Measurements from ENCODE around the gene TMEM86A. TPM values are rescaled to one million over a fixed set of nuclear protein-coding genes. Genes with fewer than 3 reads are reported as not detected.

Gene TMEM86A
- total and polyA plus RNA-seq, 11 donors = 2.3 to 13.1 (median 4.7) TPM

- WGBS, 4 donors = 47 to 87% (median 61%) methylated on average over 5 of the region's 5 CpGs
Observed at GRCh38 chr11:18754308-18754707, 55.7 kb downstream of the TMEM86A start.

More at GRCh38 chr11:18754308-18754707, 55.7 kb downstream of the TMEM86A start:
- no peak for TF ChIP-seq POLR2A (IDR thresholded peaks at IDR 0.05)
- TF ChIP-seq, protein P1, sequence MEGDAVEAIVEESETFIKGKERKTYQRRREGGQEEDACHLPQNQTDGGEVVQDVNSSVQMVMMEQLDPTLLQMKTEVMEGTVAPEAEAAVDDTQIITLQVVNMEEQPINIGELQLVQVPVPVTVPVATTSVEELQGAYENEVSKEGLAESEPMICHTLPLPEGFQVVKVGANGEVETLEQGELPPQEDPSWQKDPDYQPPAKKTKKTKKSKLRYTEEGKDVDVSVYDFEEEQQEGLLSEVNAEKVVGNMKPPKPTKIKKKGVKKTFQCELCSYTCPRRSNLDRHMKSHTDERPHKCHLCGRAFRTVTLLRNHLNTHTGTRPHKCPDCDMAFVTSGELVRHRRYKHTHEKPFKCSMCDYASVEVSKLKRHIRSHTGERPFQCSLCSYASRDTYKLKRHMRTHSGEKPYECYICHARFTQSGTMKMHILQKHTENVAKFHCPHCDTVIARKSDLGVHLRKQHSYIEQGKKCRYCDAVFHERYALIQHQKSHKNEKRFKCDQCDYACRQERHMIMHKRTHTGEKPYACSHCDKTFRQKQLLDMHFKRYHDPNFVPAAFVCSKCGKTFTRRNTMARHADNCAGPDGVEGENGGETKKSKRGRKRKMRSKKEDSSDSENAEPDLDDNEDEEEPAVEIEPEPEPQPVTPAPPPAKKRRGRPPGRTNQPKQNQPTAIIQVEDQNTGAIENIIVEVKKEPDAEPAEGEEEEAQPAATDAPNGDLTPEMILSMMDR (IDR thresholded peaks at IDR 0.05) = no peak
- Histone ChIP-seq H3K36me3 (no peaks in the 10 kb centered on the region), H3K4me3 (no peak overlapping the region), H3K27ac (no peak overlapping the region), H3K9me3 (no peaks in the 10 kb centered on the region), H3K27me3 (no peaks in the 10 kb centered on the region), H3K4me1 (peaks cover 0 to 3% (median 0%) of the 10 kb centered on the region in 12 donors)
- DNase-seq (no peak), ATAC-seq (no peak)
- intact Hi-C loops (cut with DNase I) = no loop called here

Other genes with a start within 250 kb of the TMEM86A start
- gene LDHAL6A, start 242.9 kb upstream of the TMEM86A start, total RNA-seq = not detected
- not detected for gene LDHAL6A, start 242.9 kb upstream of the TMEM86A start, polyA plus RNA-seq
- gene TSG101, start 171.8 kb upstream of the TMEM86A start, total RNA-seq = 100 to 1,000 TPM in 2 of 9 donors, 10 to 100 TPM in 7; 58.6 to 156 (median 69.1) TPM
- 10 to 100 TPM; 33.1 to 95.0 TPM for gene TSG101, start 171.8 kb upstream of the TMEM86A start, polyA plus RNA-seq
- 10 to 100 TPM; 16.9 to 37.8 (median 23.1) TPM for gene UEVLD, start 110.0 kb upstream of the TMEM86A start, total RNA-seq
- gene UEVLD, start 110.0 kb upstream of the TMEM86A start, polyA plus RNA-seq = 10 to 100 TPM in 1 of 2 donors, 1 to 10 TPM in 1; 4.3 to 15.4 TPM
- 10 to 100 TPM in 1 of 9 donors, 1 to 10 TPM in 8; 3.1 to 10.6 (median 7.8) TPM for gene MISFA, start 99.0 kb upstream of the TMEM86A start, total RNA-seq
- gene MISFA, start 99.0 kb upstream of the TMEM86A start, polyA plus RNA-seq = 10 to 100 TPM in 1 of 2 donors, under 1 TPM in 1; 0.93 to 11.1 TPM
- gene SPTY2D1, start 64.4 kb upstream of the TMEM86A start, total RNA-seq = 10 to 100 TPM in 6 of 9 donors, 1 to 10 TPM in 3; 8.2 to 13.3 (median 11.4) TPM
- 1 to 10 TPM; 1.7 to 9.1 TPM for gene SPTY2D1, start 64.4 kb upstream of the TMEM86A start, polyA plus RNA-seq
- gene IGSF22, start 27.4 kb downstream of the TMEM86A start, total RNA-seq = 1 to 10 TPM in 3 of 9 donors, under 1 TPM in 6; 0.32 to 1.2 (median 0.82) TPM
- gene IGSF22, start 27.4 kb downstream of the TMEM86A start, polyA plus RNA-seq = under 1 TPM; 0.24 to 0.50 TPM
- 10 to 100 TPM in 1 of 9 donors, 1 to 10 TPM in 8; 2.3 to 18.5 (median 5.8) TPM for gene PTPN5, start 93.0 kb downstream of the TMEM86A start, total RNA-seq
- 1 to 10 TPM; 4.7 to 5.4 TPM for gene PTPN5, start 93.0 kb downstream of the TMEM86A start, polyA plus RNA-seq
- gene MRGPRX1, start 240.6 kb downstream of the TMEM86A start, total RNA-seq = not detected
- not detected for gene MRGPRX1, start 240.6 kb downstream of the TMEM86A start, polyA plus RNA-seq

Measured in heart left ventricle (tissue), 16 donors.